DND-41 (cell line): ENCODE results near the gene PCNT.

Source experiments
- ATAC-seq: fragments of 200-7000 bp; cut with Tn5 transposase; 3 replicates; pipeline ENCODE4 v1.9.1; 2021; ENCODE audit warnings: low read depth; ENCODE audit not compliant: insufficient read depth
- DNase-seq: peaks from one replicate; pipeline ENCODE4 v3.0.0-alpha.2; 2020
- H2AFZ ChIP-seq: 2 replicates; pipeline ENCODE4 v1.6.0; 2012; ENCODE audit warnings: low read depth, low read length
- H3K27ac ChIP-seq: 2 replicates; pipeline ENCODE4 v1.5.1; 2012; ENCODE audit warnings: low read length, inconsistent platforms
- H3K27me3 ChIP-seq: fragments of 200-600 bp; sonication (generic); 2 replicates; pipeline ENCODE4 v1.6.0; 2012; ENCODE audit warnings: low read length, mild to moderate bottlenecking, inconsistent platforms; ENCODE audit not compliant: insufficient read depth, poor library complexity
- H3K36me3 ChIP-seq: 2 replicates; pipeline ENCODE4 v1.5.1; 2012; ENCODE audit warnings: low read length, inconsistent platforms; ENCODE audit not compliant: insufficient read depth
- H3K4me1 ChIP-seq: 2 replicates; pipeline ENCODE4 v1.5.1; 2012; ENCODE audit warnings: mild to moderate bottlenecking, low read length; ENCODE audit not compliant: insufficient read depth
- H3K4me2 ChIP-seq: 2 replicates; pipeline ENCODE4 v1.6.0; 2012; ENCODE audit warnings: mild to moderate bottlenecking, moderate library complexity, low read length, inconsistent platforms; ENCODE audit not compliant: insufficient read depth
- H3K4me3 ChIP-seq, 2 experiments: fragments of 200-600 bp in 1 of 2; shearing (Covaris generic) in 1 of 2; 2 replicates each; pipeline ENCODE4 v1.5.1; 2012 to 2016; ENCODE audit warnings: inconsistent platforms in 2 of 2, low read length in 2 of 2, mild to moderate bottlenecking in 2 of 2, low read depth in 1 of 2, moderate library complexity in 1 of 2
- H3K79me2 ChIP-seq: 2 replicates; pipeline ENCODE4 v1.6.0; 2012; ENCODE audit warnings: low read length, inconsistent platforms; ENCODE audit not compliant: insufficient read depth
- H3K9ac ChIP-seq: 2 replicates; pipeline ENCODE4 v1.6.0; 2012; ENCODE audit warnings: low read depth, mild to moderate bottlenecking, inconsistent platforms, low read length, moderate library complexity
- H3K9me3 ChIP-seq: 2 replicates; pipeline ENCODE4 v1.5.1; 2012; ENCODE audit warnings: low read length, moderate library complexity, mild to moderate bottlenecking, inconsistent platforms; ENCODE audit not compliant: insufficient read depth, severe bottlenecking
- H4K20me1 ChIP-seq: 2 replicates; pipeline ENCODE4 v1.6.0; 2012; ENCODE audit warnings: low read length; ENCODE audit not compliant: insufficient read depth
- CTCF ChIP-seq: IDR thresholded peaks from 2 replicates; pipeline ENCODE4 v1.5.1; 2012; ENCODE audit warnings: borderline replicate concordance, low read length, moderate library complexity, mild to moderate bottlenecking; ENCODE audit not compliant: poor library complexity, severe bottlenecking; ENCODE audit errors: extremely low read depth
- EZH2 ChIP-seq: IDR thresholded peaks from 3 replicates; pipeline ENCODE4 v1.6.1; 2012; ENCODE audit warnings: borderline replicate concordance, low read depth, mild to moderate bottlenecking, moderate library complexity, low read length, inconsistent platforms; ENCODE audit not compliant: severe bottlenecking

The PCNT gene

GRCh38 chr21:46323710-46324389 lies at the start of gene PCNT, which contains the start of gene C21orf58:
Gene PCNT, plus strand, starts transcription at chr21:46324156. Its CDS starts 73 bp downstream, at chr21:46324229.
Gene C21orf58, minus strand, starts transcription at chr21:46323870. Its CDS starts 1,132 bp downstream, at chr21:46322738.
- Histone ChIP-seq H3K79me2 (peaks cover 90% of the 10 kb centered on the region), H3K4me2 (peak within 1 kb of the TSS; percentile 97), H4K20me1 (peaks cover 64% of the 10 kb centered on the region), H3K36me3 (peaks cover 63% of the 10 kb centered on the region), H2AFZ (peak within 1 kb of the TSS; percentile 85), H3K9ac (peak within 1 kb of the TSS; percentile 100), H3K27me3 (no peaks in the 10 kb centered on the region), H3K4me1 (peaks cover 55% of the 10 kb centered on the region), H3K4me3 (peak within 1 kb of the TSS; percentile 66 to 71), H3K27ac (peak within 1 kb of the TSS; percentile 99), H3K9me3 (no peaks in the 10 kb centered on the region)
- ATAC-seq, result peak; percentile 83
- TF ChIP-seq CTCF (no peak), EZH2 (no peak)
- DNase-seq, result peak; percentile 98

GRCh38 chr21:46274797-46275390 lies 49.1 kb upstream of the PCNT start:
- no peak overlapping the region for H3K9ac ChIP-seq
- no peaks in the 10 kb centered on the region for H3K4me1 ChIP-seq
- ATAC-seq (no peak), DNase-seq (no peak)
- no peaks in the 10 kb centered on the region for H3K27me3 ChIP-seq
- no peak overlapping the region for H3K4me3 ChIP-seq
- TF ChIP-seq CTCF (no peak), EZH2 (no peak)
- no peak overlapping the region for H3K4me2 ChIP-seq
- H3K36me3 ChIP-seq, result peaks cover 91% of the 10 kb centered on the region
- H3K27ac ChIP-seq, result no peak overlapping the region
- H3K79me2 ChIP-seq, result peaks cover 13% of the 10 kb centered on the region
- H4K20me1 ChIP-seq, result peaks cover 7% of the 10 kb centered on the region; the same call in 1 of the 2 replicates
- no peaks in the 10 kb centered on the region for H3K9me3 ChIP-seq
- no peak overlapping the region for H2AFZ ChIP-seq

GRCh38 chr21:46284077-46284644 lies 39.8 kb upstream of the PCNT start:
- ATAC-seq (no peak), DNase-seq (no peak)
- Histone ChIP-seq H3K4me1 (peaks cover 50% of the 10 kb centered on the region), H2AFZ (no peak overlapping the region), H3K4me2 (peak overlapping the region; percentile 85), H3K9me3 (no peaks in the 10 kb centered on the region), H3K36me3 (peaks cover 41% of the 10 kb centered on the region), H3K4me3 (peak overlapping the region in 1 of 2 experiments; percentile 80; a peak in 3 of 4 replicates), H3K9ac (peak overlapping the region; percentile 98), H3K27ac (peak overlapping the region; percentile 37), H4K20me1 (peaks cover 25% of the 10 kb centered on the region; the same call in 1 of the 2 replicates), H3K27me3 (no peaks in the 10 kb centered on the region), H3K79me2 (peaks cover 80% of the 10 kb centered on the region)
- TF ChIP-seq CTCF, result no peak
- no peak for TF ChIP-seq EZH2
